Hepatic stellate cell (primary cell): ENCODE results near the gene KRTAP1-1.
"Not testable (repeated sequence)": the region's sequence is repeated elsewhere in the genome, so short reads cannot be mapped to it uniquely, and the experiment has no call there.

ENCODE experiments used
- DNase-seq: peaks from one replicate; pipeline ENCODE4 v3.0.0; 2011; ENCODE audit warnings: low spot score

The KRTAP1-1 gene

GRCh38 chr17:41055130-41055529 is 13.9 kb upstream of the KRTAP1-1 start, which contains the start of gene KRTAP2-2:
Gene KRTAP2-2, minus strand, starts transcription at chr17:41055230. Its CDS starts 19 bp downstream, at chr17:41055211.
- not testable (repeated sequence) for DNase-seq

- not testable (repeated sequence) for DNase-seq
These were observed 13.3 kb upstream of the KRTAP1-1 start for GRCh38 chr17:41054556-41054955.

GRCh38 chr17:41054025-41054424 is 12.8 kb upstream of the KRTAP1-1 start:
- DNase-seq, result no peak

- no peak for DNase-seq
These were observed 11.3 kb upstream of the KRTAP1-1 start for GRCh38 chr17:41052566-41052965.

GRCh38 chr17:41049110-41049509 is 7.9 kb upstream of the KRTAP1-1 start:
- DNase-seq, result peak; percentile 79

GRCh38 chr17:41048441-41048840 is 7.2 kb upstream of the KRTAP1-1 start:
- peak; percentile 85 for DNase-seq

- DNase-seq, result not testable (repeated sequence)
These were observed 5.7 kb upstream of the KRTAP1-1 start, which contains the start of gene KRTAP2-1 for GRCh38 chr17:41046735-41047465. Gene KRTAP2-1, minus strand, starts transcription at chr17:41047316. Its CDS starts 49 bp downstream, at chr17:41047267.

- DNase-seq, result no peak
These were observed 1.7 kb upstream of the KRTAP1-1 start for GRCh38 chr17:41042953-41043352.

- DNase-seq, result no peak
These were observed 3.3 kb downstream of the KRTAP1-1 start for GRCh38 chr17:41037853-41038350.

- not testable (repeated sequence) for DNase-seq
These were observed 6.8 kb downstream of the KRTAP1-1 start, which contains the start of gene KRTAP1-3 for GRCh38 chr17:41034346-41034935. Gene KRTAP1-3, minus strand, starts transcription at chr17:41034874. Its CDS starts 53 bp downstream, at chr17:41034821.

GRCh38 chr17:41029633-41030245 is 11.5 kb downstream of the KRTAP1-1 start, which contains the start of gene KRTAP1-4:
Gene KRTAP1-4, minus strand, starts transcription at chr17:41030195. Its CDS starts 117 bp downstream, at chr17:41030078.
- DNase-seq, result no peak

GRCh38 chr17:41026715-41027471 is 14.4 kb downstream of the KRTAP1-1 start, which contains the start of gene KRTAP1-5:
Gene KRTAP1-5, minus strand, starts transcription at chr17:41027208. Its CDS starts 53 bp downstream, at chr17:41027155.
- DNase-seq, result peak; percentile 66

GRCh38 chr17:41024697-41025096 is 16.6 kb downstream of the KRTAP1-1 start:
- no peak for DNase-seq

GRCh38 chr17:41020336-41020735 is 20.9 kb downstream of the KRTAP1-1 start:
- no peak for DNase-seq

GRCh38 chr17:41019415-41019814 is 21.8 kb downstream of the KRTAP1-1 start:
- no peak for DNase-seq

- no peak for DNase-seq
These were observed 22.7 kb downstream of the KRTAP1-1 start for GRCh38 chr17:41018541-41018940.

- no peak for DNase-seq
These were observed 24.6 kb downstream of the KRTAP1-1 start for GRCh38 chr17:41016578-41017215.

- DNase-seq, result no peak
These were observed 25.8 kb downstream of the KRTAP1-1 start for GRCh38 chr17:41015454-41015853.

- no peak for DNase-seq
These were observed 27.6 kb downstream of the KRTAP1-1 start for GRCh38 chr17:41013606-41014005.

GRCh38 chr17:41013181-41013580 is 28.1 kb downstream of the KRTAP1-1 start:
- DNase-seq, result no peak
